ENCODE results near the gene WBP1.
"Not testable (repeated sequence)": the region's sequence is repeated elsewhere in the genome, so short reads cannot be mapped to it uniquely, and the experiment has no call there.

Gene WBP1

GRCh38 chr2:74457129-74457548 lies 1.1 kb upstream of the WBP1 start:
- DNase-seq: no peak

GRCh38 chr2:74457549-74458131 lies 598 bp upstream of the WBP1 start:
- peak; percentile 91 for DNase-seq

GRCh38 chr2:74458938-74459363 lies 713 bp downstream of the WBP1 start:
- DNase-seq: no peak

GRCh38 chr2:74459503-74460118 lies 1.4 kb downstream of the WBP1 start:
- not testable (repeated sequence) for DNase-seq

- not testable (repeated sequence) for DNase-seq
Measured at GRCh38 chr2:74460187-74460586, 1.9 kb downstream of the WBP1 start.

GRCh38 chr2:74461187-74462053 lies 3.2 kb downstream of the WBP1 start:
- DNase-seq: no peak

GRCh38 chr2:74462054-74462785 lies 4.0 kb downstream of the WBP1 start:
- no peak for DNase-seq

GRCh38 chr2:74462786-74463105 lies 4.5 kb downstream of the WBP1 start:
- DNase-seq: no peak

GRCh38 chr2:74464406-74464805 lies 6.2 kb downstream of the WBP1 start:
- DNase-seq: no peak

GRCh38 chr2:74470742-74471141 lies 12.5 kb downstream of the WBP1 start:
- not testable (repeated sequence) for DNase-seq

- no peak for DNase-seq
Measured at GRCh38 chr2:74471332-74472065, 13.3 kb downstream of the WBP1 start.

- DNase-seq: peak; percentile 97
Measured at GRCh38 chr2:74472086-74472944, 14.1 kb downstream of the WBP1 start, which contains the start of gene MRPL53. Gene MRPL53 (minus strand): TSS chr2:74472680. CDS start chr2:74472660, 20 bp downstream.

- no peak for DNase-seq
Measured at GRCh38 chr2:74472945-74473258, 14.7 kb downstream of the WBP1 start.

GRCh38 chr2:74474481-74474880 lies 16.2 kb downstream of the WBP1 start:
- no peak for DNase-seq

- DNase-seq: no peak
Measured at GRCh38 chr2:74474899-74475298, 16.7 kb downstream of the WBP1 start.

GRCh38 chr2:74481431-74481830 lies 23.2 kb downstream of the WBP1 start:
- DNase-seq: no peak

GRCh38 chr2:74481961-74482800 lies 23.9 kb downstream of the WBP1 start:
- no peak for DNase-seq

GRCh38 chr2:74482801-74483674 lies 24.8 kb downstream of the WBP1 start, which contains the start of the genes CCDC142 and TTC31:
Gene CCDC142 (minus strand): TSS chr2:74482998. CDS start chr2:74482837, 161 bp downstream.
Gene TTC31 (plus strand): TSS chr2:74483081. CDS start chr2:74483096, 15 bp downstream.
- peak; percentile 94 for DNase-seq

GRCh38 chr2:74483675-74484164 lies 25.5 kb downstream of the WBP1 start:
- DNase-seq: not testable (repeated sequence)

All from stimulated activated CD8-positive, alpha-beta memory T cell treated with anti-CD3 and anti-CD28 coated beads, Interleukin-4, amount 100 ng/mL, for 48 hours (primary cell).